ENCODE measurements around the gene DMBX1. TPM values are rescaled to one million over a fixed set of nuclear protein-coding genes. Genes with fewer than 3 reads are reported as not detected.

Gene DMBX1
- total and polyA plus RNA-seq, 9 of the 15 experiments (the other 6 are each of a cell fraction or from before 2014, with no cell fraction given), result 0.25 to 4.3 (median 1.0) TPM

GRCh38 chr1:46526691-46527291 lies 37.2 kb downstream of the DMBX1 start (continued):
- TF ChIP-seq ZBTB11 (CRISPR knock-in tag; IDR thresholded peaks at IDR 0.05) (0 out of 6 replicates have a peak, but pooled peaks of 1 of the 3 experiments have one; percentile 18), HDAC1 (IDR thresholded peaks at IDR 0.05) (peak in 1 of 2 experiments; percentile 24; a peak in 1 of 4 replicates), HNRNPL (IDR thresholded peaks at IDR 0.05; ENCODE audit: low read depth, low read length) (no peak), CXXC5 (CRISPR knock-in tag; IDR thresholded peaks at IDR 0.05) (peak; percentile 42), KLF1 (tag; IDR thresholded peaks at IDR 0.05) (no peak), CTBP1 (IDR thresholded peaks at IDR 0.05; ENCODE audit: borderline replicate concordance) (peak; percentile 55; the same call in 1 of the 2 replicates), PKNOX1 (IDR thresholded peaks at IDR 0.05) (peak; percentile 81), ATF6 (CRISPR knock-in tag; IDR thresholded peaks at IDR 0.05) (no peak), ZNF592 (IDR thresholded peaks at IDR 0.05) (peak; percentile 85), U2AF2 (optimal IDR thresholded peaks at IDR 0.05; ENCODE audit: low read depth, low read length) (no peak), BHLHE40 (IDR thresholded peaks at IDR 0.05; ENCODE audit: low read length) (0 out of 2 replicates have a peak, but pooled peaks have one; percentile 13), SMAD4 (CRISPR knock-in tag; conservative IDR thresholded peaks at IDR 0.05) (peak; percentile 52), CHD2 (IDR thresholded peaks at IDR 0.05; ENCODE audit: low read depth, low read length) (no peak), ETV6 (IDR thresholded peaks at IDR 0.05; ENCODE audit: borderline replicate concordance in 1 of 2, low read depth in 2 of 2, low read length in 1 of 2) (0 out of 4 replicates have a peak, but pooled peaks of 1 of the 2 experiments have one; percentile 17), ETV6 (CRISPR knock-in tag; IDR thresholded peaks at IDR 0.05; ENCODE audit: borderline replicate concordance) (no peak)
